HEK293 (cell line): ENCODE data around the gene OSGEPL1.

Experiments used
- CTCF ChIP-seq: fragments of 450-650 bp; formaldehyde crosslinking; IDR thresholded peaks from 2 replicates; pipeline ENCODE4 v1.5.1; 2016; ENCODE audit warnings: missing biosample characterization, missing genetic modification characterization
- SETDB1 ChIP-seq: IDR thresholded peaks from one replicate; pipeline ENCODE4 v1.6.1; 2017; ENCODE audit warnings: mild to moderate bottlenecking, low read length, moderate library complexity, mixed read lengths; ENCODE audit not compliant: insufficient read length
- ZBTB26 ChIP-seq: fragments of 450-650 bp; formaldehyde crosslinking; optimal IDR thresholded peaks from 2 replicates; pipeline ENCODE3; 2016; ENCODE audit warnings: missing biosample characterization, mild to moderate bottlenecking, missing genetic modification characterization
- ZNF133 ChIP-seq: fragments of 450-650 bp; formaldehyde crosslinking; IDR thresholded peaks from 2 replicates; pipeline ENCODE4 v1.5.1; 2016; ENCODE audit warnings: missing biosample characterization, missing genetic modification characterization
- ZNF239 ChIP-seq: fragments of 450-650 bp; formaldehyde crosslinking; IDR thresholded peaks from 2 replicates; pipeline ENCODE4 v1.5.1; 2016; ENCODE audit warnings: missing biosample characterization, missing genetic modification characterization

GRCh38 chr2:189726271-189726670 is 36.3 kb downstream of the OSGEPL1 start:
- TF ChIP-seq CTCF (tag by site-specific recombination) (no peak), ZNF133 (tag by site-specific recombination) (no peak), ZBTB26 (tag by site-specific recombination) (no peak), SETDB1 (no peak), ZNF239 (tag by site-specific recombination) (no peak)
